Tibial nerve (tissue), 4 donors: ENCODE results near the gene CT45A10. TPM values are rescaled to one million over a fixed set of nuclear protein-coding genes. Genes with fewer than 3 reads are reported as not detected.
"Not testable (repeated sequence)": the region's sequence is repeated elsewhere in the genome, so short reads cannot be mapped to it uniquely, and the experiment has no call there.

ENCODE experiments used
- DNase-seq, 2 donors: peaks; one replicate each; pipeline ENCODE4 v3.0.0-alpha.2; 2019; ENCODE audit warnings: low spot score in 2 of 2
- H3K27ac ChIP-seq, 4 donors: fragments of 200-600 bp; sonication (generic) in 3 of 4; one replicate each; pipeline ENCODE4 v1.5.1; 2017 to 2019; ENCODE audit warnings: mild to moderate bottlenecking in 1 of 4
- H3K27me3 ChIP-seq, 2 donors: fragments of 200-600 bp; sonication (generic) in 1 of 2; one replicate each; pipeline versions ENCODE4 v1.5.1 to v1.6.0; 2017 to 2019
- H3K36me3 ChIP-seq, 3 donors: fragments of 200-600 bp; sonication (generic); one replicate each; pipeline ENCODE4 v1.5.1; 2018 to 2019
- H3K4me1 ChIP-seq, 4 donors: fragments of 200-600 bp; sonication (generic) in 3 of 4; one replicate each; pipeline ENCODE4 v1.5.1; 2017 to 2019
- H3K4me3 ChIP-seq, 4 donors: fragments of 200-600 bp; sonication (generic) in 3 of 4; one replicate each; pipeline ENCODE4 v1.5.1; 2017 to 2019; ENCODE audit warnings: mild to moderate bottlenecking in 1 of 4, moderate library complexity in 1 of 4
- H3K9me3 ChIP-seq, 4 donors: fragments of 200-600 bp; sonication (generic) in 3 of 4; one replicate each; pipeline ENCODE4 v1.5.1; 2017 to 2019
- EP300 ChIP-seq, 2 donors: sonication (generic); formaldehyde crosslinking; IDR thresholded peaks; one replicate each; pipeline ENCODE4 v1.6.1; 2017; ENCODE audit warnings: antibody characterized with exemption in 2 of 2, mild to moderate bottlenecking in 1 of 2
- POLR2A ChIP-seq, 2 donors: fragments of 450-650 bp; IDR thresholded peaks; one replicate each; pipeline ENCODE4 v1.6.1; 2017; ENCODE audit warnings: antibody characterized with exemption in 2 of 2, mild to moderate bottlenecking in 2 of 2, moderate library complexity in 2 of 2
- WGBS, 2 donors: methylation state at CpG; one replicate each; pipeline ENCODE4 v1.1.5; 2018; 5-methylcytosine and 5-hydroxymethylcytosine counted together
- total RNA-seq, 4 donors: library from RNA; depleted of rRNA; stranded (reverse); fragments of >200 nt; gene quantifications; one replicate each; pipeline ENCODE4 v1.1.0, GENCODE V29; 2016
- TF ChIP-seq, protein P1 (sequence below), 5 experiments: fragments of 200-600 bp in 3 of 5; fragments of 450-650 bp in 2 of 5; sonication (generic) in 3 of 5; IDR thresholded peaks; one replicate each; pipeline ENCODE4 v1.5.1; 2016 to 2019; ENCODE audit warnings: antibody characterized with exemption in 5 of 5, mild to moderate bottlenecking in 3 of 5, moderate library complexity in 2 of 5

Gene CT45A10, protein sequence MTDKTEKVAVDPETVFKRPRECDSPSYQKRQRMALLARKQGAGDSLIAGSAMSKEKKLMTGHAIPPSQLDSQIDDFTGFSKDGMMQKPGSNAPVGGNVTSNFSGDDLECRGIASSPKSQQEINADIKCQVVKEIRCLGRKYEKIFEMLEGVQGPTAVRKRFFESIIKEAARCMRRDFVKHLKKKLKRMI
- not detected for total RNA-seq

DNA sequence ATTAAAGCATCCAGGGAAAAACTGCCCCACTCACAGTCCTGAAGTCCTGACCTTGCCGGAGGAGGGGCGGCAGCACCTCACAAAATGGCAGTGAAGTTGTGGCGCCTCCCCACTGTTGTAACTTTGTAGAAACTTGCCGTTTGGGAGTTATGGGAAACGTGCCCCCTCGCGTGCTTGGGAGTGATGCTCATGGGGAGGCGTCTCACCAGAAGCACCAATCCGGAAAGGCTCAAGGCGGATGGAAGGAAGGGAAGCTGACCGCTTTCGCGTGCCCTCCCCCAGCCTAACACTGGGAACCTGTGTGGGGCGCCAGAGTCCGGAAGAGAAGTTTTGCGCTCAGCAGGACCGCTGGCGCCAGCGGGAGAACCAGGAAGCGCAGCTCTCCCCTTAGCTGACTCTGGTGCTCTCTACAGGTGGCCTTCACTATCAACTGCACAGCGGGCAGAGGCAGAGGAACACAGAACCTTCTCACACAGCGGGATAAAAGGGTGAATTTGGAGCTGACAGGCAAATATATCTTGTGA lies at the start of gene CT45A10, which contains the start of gene SAGE1:
Gene CT45A10, minus strand, starts transcription at position 151 of the 524 bp plus-strand sequence. CDS start 8,100 bp downstream, outside the sequence.
Gene SAGE1, plus strand, starts transcription at position 423 of the 524 bp plus-strand sequence. CDS start 2,527 bp downstream, outside the sequence.
- Histone ChIP-seq H3K36me3 (no peaks in the 10 kb centered on the region), H3K4me3 (no peak within 1 kb of the TSS), H3K9me3 (no peaks in the 10 kb centered on the region), H3K4me1 (no peaks in the 10 kb centered on the region), H3K27me3 (no peaks in the 10 kb centered on the region), H3K27ac (no peak within 1 kb of the TSS)
- TF ChIP-seq EP300 (IDR thresholded peaks at IDR 0.05) = no peak
- TF ChIP-seq, protein P1, sequence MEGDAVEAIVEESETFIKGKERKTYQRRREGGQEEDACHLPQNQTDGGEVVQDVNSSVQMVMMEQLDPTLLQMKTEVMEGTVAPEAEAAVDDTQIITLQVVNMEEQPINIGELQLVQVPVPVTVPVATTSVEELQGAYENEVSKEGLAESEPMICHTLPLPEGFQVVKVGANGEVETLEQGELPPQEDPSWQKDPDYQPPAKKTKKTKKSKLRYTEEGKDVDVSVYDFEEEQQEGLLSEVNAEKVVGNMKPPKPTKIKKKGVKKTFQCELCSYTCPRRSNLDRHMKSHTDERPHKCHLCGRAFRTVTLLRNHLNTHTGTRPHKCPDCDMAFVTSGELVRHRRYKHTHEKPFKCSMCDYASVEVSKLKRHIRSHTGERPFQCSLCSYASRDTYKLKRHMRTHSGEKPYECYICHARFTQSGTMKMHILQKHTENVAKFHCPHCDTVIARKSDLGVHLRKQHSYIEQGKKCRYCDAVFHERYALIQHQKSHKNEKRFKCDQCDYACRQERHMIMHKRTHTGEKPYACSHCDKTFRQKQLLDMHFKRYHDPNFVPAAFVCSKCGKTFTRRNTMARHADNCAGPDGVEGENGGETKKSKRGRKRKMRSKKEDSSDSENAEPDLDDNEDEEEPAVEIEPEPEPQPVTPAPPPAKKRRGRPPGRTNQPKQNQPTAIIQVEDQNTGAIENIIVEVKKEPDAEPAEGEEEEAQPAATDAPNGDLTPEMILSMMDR (IDR thresholded peaks at IDR 0.05) = no peak
- TF ChIP-seq POLR2A (IDR thresholded peaks at IDR 0.05) = no peak
- DNase-seq = no peak
- 81 to 92% methylated on average over 22 of the region's 22 CpGs for WGBS, 2 donors

DNA sequence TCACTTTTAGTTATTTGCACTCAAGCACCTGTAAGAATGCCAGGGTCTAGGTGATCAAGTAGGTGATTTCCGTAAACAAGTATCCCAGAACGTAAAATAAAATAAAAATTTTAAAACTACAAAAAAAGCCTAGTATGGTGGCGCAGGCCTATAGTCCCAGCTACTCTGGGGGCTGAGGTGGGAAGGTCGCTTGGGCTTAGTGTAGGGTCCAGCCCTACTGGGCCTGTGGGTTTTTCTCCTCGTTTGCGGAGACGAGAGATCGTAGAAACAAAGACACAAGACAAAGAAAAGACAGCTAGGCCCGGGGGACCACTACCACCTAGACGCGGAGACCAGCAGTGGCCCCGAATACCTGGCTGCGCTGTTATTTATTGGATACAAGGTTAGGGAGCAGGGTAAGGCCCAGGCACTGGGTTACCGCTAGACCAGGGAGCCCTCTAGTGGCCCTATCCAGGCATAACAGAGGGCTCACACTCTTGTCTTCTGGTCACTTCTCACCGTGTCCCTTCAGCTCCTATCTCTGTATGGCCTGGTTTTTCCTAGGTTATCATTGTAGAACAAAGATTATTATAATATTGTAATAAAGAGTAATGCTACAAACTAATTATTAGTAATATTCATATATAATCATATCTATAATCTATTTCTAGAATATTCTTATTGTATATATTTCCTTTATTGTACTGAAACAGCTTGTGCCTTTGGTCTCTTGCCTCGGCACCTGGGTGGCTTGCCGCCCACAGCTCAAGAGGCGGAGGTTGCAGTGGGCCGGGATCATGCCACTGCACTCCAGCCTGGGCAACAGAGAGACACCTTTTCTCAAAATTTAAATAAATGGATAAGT lies 38.6 kb upstream of the CT45A10 start:
- Histone ChIP-seq H3K4me3 (no peak overlapping the region), H3K9me3 (no peaks in the 10 kb centered on the region), H3K4me1 (no peaks in the 10 kb centered on the region), H3K36me3 (no peaks in the 10 kb centered on the region), H3K27me3 (peaks cover 0 to 10% of the 10 kb centered on the region in 2 donors), H3K27ac (no peak overlapping the region)
- TF ChIP-seq, protein P1 (IDR thresholded peaks at IDR 0.05) = peak; percentile 44 to 72 (median 49)
- no peak for TF ChIP-seq POLR2A (IDR thresholded peaks at IDR 0.05)
- 44 to 49% methylated on average over 19 of the region's 19 CpGs for WGBS, 2 donors
- DNase-seq = peak; percentile 22 to 23

DNA sequence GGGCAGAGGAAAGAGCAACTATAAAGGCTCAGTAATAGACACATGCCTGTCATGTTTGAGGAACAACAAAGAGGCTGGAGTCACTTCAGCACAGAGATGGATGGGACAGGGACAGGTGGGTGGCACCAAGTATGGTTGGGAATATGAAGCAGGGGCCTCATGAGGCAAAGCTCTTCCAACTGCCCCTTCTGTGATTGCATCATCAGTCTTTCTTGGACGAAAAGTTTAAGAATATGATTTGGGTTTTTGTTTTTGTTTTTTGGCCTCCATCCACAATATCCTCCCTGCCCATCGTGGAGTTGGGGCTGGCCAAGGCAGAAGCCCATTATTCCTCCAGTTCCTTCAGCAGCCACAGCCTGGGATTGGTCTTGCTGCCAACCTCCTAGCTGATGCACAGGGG lies 34.7 kb upstream of the CT45A10 start:
- TF ChIP-seq EP300 (IDR thresholded peaks at IDR 0.05) = no peak
- TF ChIP-seq, protein P1 (IDR thresholded peaks at IDR 0.05) = no peak
- no peak for TF ChIP-seq POLR2A (IDR thresholded peaks at IDR 0.05)
- WGBS, 2 donors = 29 to 42% methylated on average over 2 of the region's 2 CpGs
- H3K27me3 ChIP-seq = peaks cover 0 to 16% of the 10 kb centered on the region in 2 donors
- H3K4me1 ChIP-seq = no peaks in the 10 kb centered on the region
- H3K9me3 ChIP-seq = no peaks in the 10 kb centered on the region
- DNase-seq = no peak
- no peak overlapping the region for H3K4me3 ChIP-seq
- no peak overlapping the region for H3K27ac ChIP-seq
- H3K36me3 ChIP-seq = no peaks in the 10 kb centered on the region

DNA sequence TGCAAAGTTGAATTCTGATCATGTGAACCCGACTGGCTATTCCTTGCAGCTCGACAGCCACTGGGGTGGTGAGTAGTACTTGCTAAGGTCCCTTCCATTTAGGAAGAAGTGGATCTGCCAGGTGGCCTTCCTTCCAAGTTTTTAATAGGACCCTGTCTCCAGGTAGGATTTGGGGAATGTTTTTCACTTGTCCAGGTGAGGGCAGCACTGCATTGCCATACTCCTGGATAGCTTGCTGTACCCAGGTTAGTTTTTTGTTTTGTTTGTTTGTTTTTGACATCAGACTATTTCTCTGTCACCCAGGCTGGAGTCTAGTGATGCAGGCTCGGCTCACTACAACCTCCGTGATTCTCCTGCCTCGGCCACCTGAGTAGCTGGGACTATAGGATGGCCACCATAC lies 30.1 kb upstream of the CT45A10 start:
- no peak overlapping the region for H3K4me3 ChIP-seq
- H3K27me3 ChIP-seq = peaks cover 0 to 11% of the 10 kb centered on the region in 2 donors
- WGBS, 2 donors = 55 to 91% methylated on average over 5 of the region's 5 CpGs
- no peak for TF ChIP-seq EP300 (IDR thresholded peaks at IDR 0.05)
- no peak for TF ChIP-seq POLR2A (IDR thresholded peaks at IDR 0.05)
- TF ChIP-seq, protein P1 (IDR thresholded peaks at IDR 0.05) = no peak
- H3K4me1 ChIP-seq = no peaks in the 10 kb centered on the region
- no peak overlapping the region for H3K27ac ChIP-seq
- no peak for DNase-seq
- H3K36me3 ChIP-seq = no peaks in the 10 kb centered on the region
- H3K9me3 ChIP-seq = no peaks in the 10 kb centered on the region

DNA sequence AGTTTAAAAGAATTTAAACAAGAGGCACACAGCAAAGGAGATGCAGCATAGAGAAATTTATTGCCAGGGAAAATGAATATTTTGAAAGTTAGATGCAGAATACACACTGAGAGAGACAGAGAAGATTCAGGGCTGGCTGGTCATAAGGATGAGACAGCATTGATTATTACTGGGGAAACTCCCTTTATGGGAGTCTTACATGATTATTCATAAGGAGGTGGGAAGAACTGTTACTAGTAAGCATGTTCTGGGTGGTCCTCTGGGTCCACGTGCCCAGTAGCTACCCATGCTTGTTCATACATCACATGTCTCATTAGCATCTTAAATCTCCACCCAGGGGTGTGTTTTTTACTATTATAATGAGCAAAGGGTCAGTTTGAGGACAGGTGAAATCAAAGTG lies 27.3 kb upstream of the CT45A10 start:
- not testable (repeated sequence) for H3K4me1 ChIP-seq, H3K27ac ChIP-seq, DNase-seq, H3K4me3 ChIP-seq, H3K36me3 ChIP-seq, H3K9me3 ChIP-seq
- peaks cover 0 to 23% of the 10 kb centered on the region in 2 donors for H3K27me3 ChIP-seq
- WGBS, 2 donors = 41 to 56% methylated on average over 1 of the region's 1 CpG
